Tibial nerve (tissue), 4 donors: ENCODE measurements around the gene ARHGAP29.

Experiments used
- CTCF ChIP-seq, 5 experiments: fragments of 200-600 bp in 3 of 5; fragments of 450-650 bp in 2 of 5; sonication (generic) in 3 of 5; IDR thresholded peaks; one replicate each; pipeline ENCODE4 v1.5.1; 2016 to 2019; ENCODE audit warnings: antibody characterized with exemption in 5 of 5, mild to moderate bottlenecking in 3 of 5, moderate library complexity in 2 of 5
- EP300 ChIP-seq, 2 donors: sonication (generic); formaldehyde crosslinking; IDR thresholded peaks; one replicate each; pipeline ENCODE4 v1.6.1; 2017; ENCODE audit warnings: antibody characterized with exemption in 2 of 2, mild to moderate bottlenecking in 1 of 2
- POLR2A ChIP-seq, 2 donors: fragments of 450-650 bp; IDR thresholded peaks; one replicate each; pipeline ENCODE4 v1.6.1; 2017; ENCODE audit warnings: antibody characterized with exemption in 2 of 2, mild to moderate bottlenecking in 2 of 2, moderate library complexity in 2 of 2

- TF ChIP-seq CTCF (IDR thresholded peaks at IDR 0.05): no peak
- no peak for TF ChIP-seq POLR2A (IDR thresholded peaks at IDR 0.05)
- no peak for TF ChIP-seq EP300 (IDR thresholded peaks at IDR 0.05)
Observed at GRCh38 chr1:94205639-94206038, 31.7 kb downstream of the ARHGAP29 start.
